Breast epithelium (tissue), 3 donors: Measurements from ENCODE around the gene SF1.
A peak's percentile ranks its signal among the peaks of the same experiment; 100 is the strongest.

Source experiments
- CTCF ChIP-seq, 3 donors: fragments of 450-650 bp; IDR thresholded peaks; one replicate each; pipeline ENCODE4 v1.5.1; 2016 to 2017; ENCODE audit warnings: antibody characterized with exemption in 3 of 3, mild to moderate bottlenecking in 3 of 3, moderate library complexity in 3 of 3
- POLR2A ChIP-seq: fragments of 450-650 bp; IDR thresholded peaks from one replicate; pipeline ENCODE4 v1.6.1; 2016; ENCODE audit warnings: antibody characterized with exemption, mild to moderate bottlenecking, moderate library complexity
- POLR2AphosphoS5 ChIP-seq, 3 donors: sonication (generic); formaldehyde crosslinking; IDR thresholded peaks; one replicate each; pipeline ENCODE4 v1.6.1; 2017; ENCODE audit warnings: antibody characterized with exemption in 3 of 3

- TF ChIP-seq CTCF (IDR thresholded peaks at IDR 0.05) (no peak), POLR2A (no peak), POLR2AphosphoS5 (IDR thresholded peaks at IDR 0.05) (peak in 1 of 3 donors; percentile 15)
These were observed 15.4 kb downstream of the SF1 start for GRCh38 chr11:64762674-64763525.
